Body of pancreas (tissue), 4 donors: ENCODE measurements around the gene FAM53C. TPM values are rescaled to one million over a fixed set of nuclear protein-coding genes. Genes with fewer than 3 reads are reported as not detected.

Experiments
- ATAC-seq: fragments of 150-250 bp; one replicate; pipeline ENCODE4 v1.9.1; 2016
- DNase-seq, 4 donors: peaks; one replicate each; pipeline ENCODE4 v3.0.0-alpha.2; 2019
- H3K27ac ChIP-seq, 4 donors: fragments of 200-600 bp; sonication (generic); 1 replicate in 3 of 4; 2 replicates in 1 of 4; pipeline versions ENCODE4 v1.5.1 to v1.6.1; 2016 to 2019; ENCODE audit warnings: mild to moderate bottlenecking in 1 of 4, mixed read lengths in 1 of 4, moderate library complexity in 1 of 4
- H3K27me3 ChIP-seq, 2 donors: fragments of 200-600 bp; sonication (generic); one replicate each; pipeline ENCODE4 v1.6.0; 2016; ENCODE audit warnings: mild to moderate bottlenecking in 1 of 2
- H3K36me3 ChIP-seq, 2 donors: fragments of 200-600 bp; sonication (generic); replicated peaks in 1 of 2; 2 replicates each; pipeline ENCODE4 v1.5.1; 2016; ENCODE audit warnings: low read depth in 2 of 2; ENCODE audit not compliant: insufficient read depth in 1 of 2
- H3K4me1 ChIP-seq: fragments of 200-600 bp; sonication (generic); one replicate; pipeline ENCODE4 v1.6.0; 2016
- H3K4me3 ChIP-seq, 2 donors: fragments of 200-600 bp; sonication (generic); 1 replicate in 1 of 2; 2 replicates in 1 of 2; pipeline ENCODE4 v1.5.1; 2016 to 2019
- H3K9me3 ChIP-seq, 3 donors: fragments of 200-600 bp; sonication (generic); 1 replicate in 2 of 3; 2 replicates in 1 of 3; pipeline ENCODE4 v1.5.1; 2016
- POLR2A ChIP-seq, 3 donors: fragments of 450-650 bp; IDR thresholded peaks; one replicate each; pipeline ENCODE4 v1.6.1; 2016; ENCODE audit warnings: antibody characterized with exemption in 3 of 3, mild to moderate bottlenecking in 2 of 3
- WGBS, 2 donors: methylation state at CpG; one replicate each; pipeline ENCODE4 v1.1.5; 2017; 5-methylcytosine and 5-hydroxymethylcytosine counted together
- intact Hi-C: fragments of 100-400 bp; cut with DNase I; formaldehyde crosslinking; loops from one replicate; pipeline ENCODE4 v1.15.1; 2023
- total RNA-seq, 2 donors: library from RNA; depleted of rRNA; stranded (reverse); fragments of >200 nt; gene quantifications; one replicate each; pipeline ENCODE4 v1.1.0, GENCODE V29; 2016
- TF ChIP-seq, protein P1 (sequence below), 7 experiments: fragments of 450-650 bp in 4 of 7; fragments of 200-600 bp in 3 of 7; sonication (generic) in 3 of 7; IDR thresholded peaks; one replicate each; pipeline ENCODE4 v1.5.1; 2016 to 2019; ENCODE audit warnings: antibody characterized with exemption in 7 of 7

The FAM53C gene
- total RNA-seq, 2 donors from 2014 or later, result 12.5 to 33.7 TPM

- Histone ChIP-seq H3K27me3 (no peaks in the 10 kb centered on the region), H3K9me3 (no peaks in the 10 kb centered on the region), H3K36me3 (peaks cover 0 to 6% of the 10 kb centered on the region in 2 donors), H3K4me3 (peak overlapping the region in 1 of 2 donors; percentile 82), H3K27ac (peak overlapping the region in 3 of 4 donors; percentile 93 to 97 (median 96)), H3K4me1 (peaks cover 28% of the 10 kb centered on the region)
- ATAC-seq (no peak), DNase-seq (no peak)
- no peak for TF ChIP-seq POLR2A (IDR thresholded peaks at IDR 0.05)
- TF ChIP-seq, protein P1, sequence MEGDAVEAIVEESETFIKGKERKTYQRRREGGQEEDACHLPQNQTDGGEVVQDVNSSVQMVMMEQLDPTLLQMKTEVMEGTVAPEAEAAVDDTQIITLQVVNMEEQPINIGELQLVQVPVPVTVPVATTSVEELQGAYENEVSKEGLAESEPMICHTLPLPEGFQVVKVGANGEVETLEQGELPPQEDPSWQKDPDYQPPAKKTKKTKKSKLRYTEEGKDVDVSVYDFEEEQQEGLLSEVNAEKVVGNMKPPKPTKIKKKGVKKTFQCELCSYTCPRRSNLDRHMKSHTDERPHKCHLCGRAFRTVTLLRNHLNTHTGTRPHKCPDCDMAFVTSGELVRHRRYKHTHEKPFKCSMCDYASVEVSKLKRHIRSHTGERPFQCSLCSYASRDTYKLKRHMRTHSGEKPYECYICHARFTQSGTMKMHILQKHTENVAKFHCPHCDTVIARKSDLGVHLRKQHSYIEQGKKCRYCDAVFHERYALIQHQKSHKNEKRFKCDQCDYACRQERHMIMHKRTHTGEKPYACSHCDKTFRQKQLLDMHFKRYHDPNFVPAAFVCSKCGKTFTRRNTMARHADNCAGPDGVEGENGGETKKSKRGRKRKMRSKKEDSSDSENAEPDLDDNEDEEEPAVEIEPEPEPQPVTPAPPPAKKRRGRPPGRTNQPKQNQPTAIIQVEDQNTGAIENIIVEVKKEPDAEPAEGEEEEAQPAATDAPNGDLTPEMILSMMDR (IDR thresholded peaks at IDR 0.05), result no peak
- intact Hi-C loops, result no loop called here
- WGBS, 2 donors, result 28 to 38% methylated on average over 2 of the region's 2 CpGs
Measured at GRCh38 chr5:138339464-138339863, 1.4 kb downstream of the FAM53C start.

- no peak for ATAC-seq
- 48 to 58% methylated on average over 3 of the region's 3 CpGs for WGBS, 2 donors
- H3K9me3 ChIP-seq, result no peaks in the 10 kb centered on the region
- intact Hi-C loops, result no loop called here
- no peak for DNase-seq
- no peak overlapping the region for H3K4me3 ChIP-seq
- TF ChIP-seq POLR2A (IDR thresholded peaks at IDR 0.05), result no peak
- TF ChIP-seq, protein P1 (IDR thresholded peaks at IDR 0.05), result no peak
- H3K36me3 ChIP-seq, result peaks cover 0 to 6% of the 10 kb centered on the region in 2 donors
- H3K27ac ChIP-seq, result peak overlapping the region in 1 of 4 donors; percentile 93
- no peaks in the 10 kb centered on the region for H3K27me3 ChIP-seq
- H3K4me1 ChIP-seq, result peaks cover 28% of the 10 kb centered on the region
Measured at GRCh38 chr5:138340008-138340407, 1.9 kb downstream of the FAM53C start.

GRCh38 chr5:138344887-138345622, 7.0 kb downstream of the FAM53C start:
- Histone ChIP-seq H3K27me3 (no peaks in the 10 kb centered on the region), H3K4me1 (peaks cover 10% of the 10 kb centered on the region), H3K4me3 (no peak overlapping the region), H3K9me3 (no peaks in the 10 kb centered on the region), H3K27ac (no peak overlapping the region), H3K36me3 (peaks cover 14 to 17% of the 10 kb centered on the region in 2 donors)
- ATAC-seq (no peak), DNase-seq (no peak)
- WGBS, 2 donors, result 96% methylated on average over 31 to 32 of the region's 32 CpGs
- TF ChIP-seq POLR2A (IDR thresholded peaks at IDR 0.05), result no peak
- TF ChIP-seq, protein P1 (IDR thresholded peaks at IDR 0.05), result no peak
- intact Hi-C loops, result no loop called here

- intact Hi-C loops, result no loop called here
- WGBS, 2 donors, result 87 to 93% methylated on average over 14 of the region's 14 CpGs
- Histone ChIP-seq H3K36me3 (peaks cover 14% of the 10 kb centered on the region in 2 donors), H3K27ac (no peak overlapping the region), H3K4me1 (no peaks in the 10 kb centered on the region), H3K27me3 (no peaks in the 10 kb centered on the region), H3K9me3 (no peaks in the 10 kb centered on the region), H3K4me3 (no peak overlapping the region)
- TF ChIP-seq POLR2A (IDR thresholded peaks at IDR 0.05), result no peak
- ATAC-seq (no peak), DNase-seq (no peak)
Measured at GRCh38 chr5:138346889-138347288, 8.8 kb downstream of the FAM53C start.

- peaks cover 13% of the 10 kb centered on the region for H3K4me1 ChIP-seq
- no peaks in the 10 kb centered on the region for H3K27me3 ChIP-seq
- DNase-seq, result no peak
- intact Hi-C loops, result no loop called here
- ATAC-seq, result no peak
- no peak overlapping the region for H3K27ac ChIP-seq
- no peak overlapping the region for H3K4me3 ChIP-seq
- no peaks in the 10 kb centered on the region for H3K9me3 ChIP-seq
- H3K36me3 ChIP-seq, result peaks cover 10 to 14% of the 10 kb centered on the region in 2 donors
- WGBS, 2 donors, result 79 to 95% methylated on average over 1 of the region's 1 CpG
- TF ChIP-seq, protein P1 (IDR thresholded peaks at IDR 0.05), result no peak
- no peak for TF ChIP-seq POLR2A (IDR thresholded peaks at IDR 0.05)
Measured at GRCh38 chr5:138349852-138350562, 11.9 kb downstream of the FAM53C start.
